GM18498 (cell line): ENCODE results near the gene CCDC32.
"Not testable (repeated sequence)": the region's sequence is repeated elsewhere in the genome, so short reads cannot be mapped to it uniquely, and the experiment has no call there.

Experiments used
- ATAC-seq: cut with Tn5 transposase; IDR thresholded peaks from one replicate; pipeline ENCODE4 v1.9.1; 2021; ENCODE audit warnings: mild to moderate bottlenecking, moderate library complexity; ENCODE audit not compliant: unreplicated experiment

CCDC32 gene

GRCh38 chr15:40564591-40565332, at the start of gene CCDC32:
Gene CCDC32 (minus strand): TSS chr15:40565042. CDS start chr15:40563015, 2,027 bp downstream.
- ATAC-seq: peak; percentile 95

GRCh38 chr15:40613080-40613479, 48.2 kb upstream of the CCDC32 start:
- ATAC-seq: no peak

GRCh38 chr15:40603935-40604334, 39.1 kb upstream of the CCDC32 start:
- ATAC-seq: no peak

GRCh38 chr15:40600956-40601355, 36.1 kb upstream of the CCDC32 start:
- ATAC-seq: no peak

GRCh38 chr15:40598672-40599071, 33.8 kb upstream of the CCDC32 start:
- no peak for ATAC-seq

- no peak for ATAC-seq
Observed at GRCh38 chr15:40598126-40598525, 33.3 kb upstream of the CCDC32 start.

GRCh38 chr15:40597024-40597423, 32.2 kb upstream of the CCDC32 start:
- ATAC-seq: no peak

- no peak for ATAC-seq
Observed at GRCh38 chr15:40595773-40596172, 30.9 kb upstream of the CCDC32 start.

- no peak for ATAC-seq
Observed at GRCh38 chr15:40595219-40595618, 30.4 kb upstream of the CCDC32 start.

- peak; percentile 49 for ATAC-seq
Observed at GRCh38 chr15:40594429-40594836, 29.6 kb upstream of the CCDC32 start.

GRCh38 chr15:40593588-40594428, 29.0 kb upstream of the CCDC32 start, which contains the start of gene KNL1:
Gene KNL1 (plus strand): TSS chr15:40594249. CDS start chr15:40602932, 8,683 bp downstream.
- ATAC-seq: peak; percentile 77

GRCh38 chr15:40593165-40593564, 28.3 kb upstream of the CCDC32 start:
- no peak for ATAC-seq

GRCh38 chr15:40591389-40591788, 26.5 kb upstream of the CCDC32 start:
- ATAC-seq: no peak

GRCh38 chr15:40590667-40591050, 25.8 kb upstream of the CCDC32 start:
- no peak for ATAC-seq

- no peak for ATAC-seq
Observed at GRCh38 chr15:40584191-40584590, 19.3 kb upstream of the CCDC32 start.

GRCh38 chr15:40582726-40583246, 17.9 kb upstream of the CCDC32 start:
- ATAC-seq: no peak

- not testable (repeated sequence) for ATAC-seq
Observed at GRCh38 chr15:40581796-40582195, 17.0 kb upstream of the CCDC32 start.

- no peak for ATAC-seq
Observed at GRCh38 chr15:40578892-40579291, 14.1 kb upstream of the CCDC32 start.

- ATAC-seq: not testable (repeated sequence)
Observed at GRCh38 chr15:40576914-40577313, 12.1 kb upstream of the CCDC32 start.

GRCh38 chr15:40575113-40575512, 10.3 kb upstream of the CCDC32 start:
- no peak for ATAC-seq

GRCh38 chr15:40569129-40569953, 4.5 kb upstream of the CCDC32 start, which contains the start of gene RPUSD2:
Gene RPUSD2 (plus strand): TSS chr15:40569299. CDS start chr15:40569338, 39 bp downstream.
- ATAC-seq: peak; percentile 45
